A673 (cell line): ENCODE data around the gene NELL1. TPM values are rescaled to one million over a fixed set of nuclear protein-coding genes. Genes with fewer than 3 reads are reported as not detected.

Experiments
- BruUV-seq: library from RNA; stranded (reverse); fragments of 400-500 nt; replicated peaks from 2 replicates; lab custom pipeline; 2021; lab: Mats Ljungman, UMichigan
- CTCF ChIA-PET: fragments of 300-600 bp; sonication (Branson Sonifier 250); formaldehyde crosslinking; loops from one replicate; lab custom pipeline; 2022; ENCODE audit warnings: antibody characterized with exemption; lab: Charles Lee
- POLR2A ChIA-PET: fragments of 300-600 bp; sonication (Branson Sonifier 250); formaldehyde crosslinking; loops from one replicate; lab custom pipeline; 2022; ENCODE audit warnings: antibody characterized with exemption; ENCODE audit not compliant: low non-redundant PET; lab: Charles Lee
- DNase-seq: peaks from one replicate; pipeline ENCODE4 v3.0.0-alpha.2; 2015; ENCODE audit warnings: low spot score
- H3K27ac ChIP-seq: fragments of 200-600 bp; sonication (generic); 2 replicates; pipeline ENCODE4 v1.5.1; 2016; ENCODE audit warnings: mixed run types, low read depth, mild to moderate bottlenecking, mixed read lengths, antibody characterized with exemption, low read length; ENCODE audit not compliant: poor library complexity, severe bottlenecking
- H3K27me3 ChIP-seq: fragments of 200-600 bp; sonication (generic); replicated peaks from 2 replicates; pipeline ENCODE4 v1.6.1; 2017; ENCODE audit warnings: mixed run types, low read depth, mild to moderate bottlenecking, mixed read lengths, antibody characterized with exemption, low read length; ENCODE audit not compliant: insufficient read depth, poor library complexity
- H3K36me3 ChIP-seq: fragments of 200-600 bp; sonication (generic); 2 replicates; pipeline ENCODE4 v1.6.1; 2016; ENCODE audit warnings: mixed run types, mild to moderate bottlenecking, mixed read lengths, antibody characterized with exemption, low read length; ENCODE audit not compliant: insufficient read depth, poor library complexity, severe bottlenecking
- H3K4me1 ChIP-seq: fragments of 200-600 bp; sonication (generic); 2 replicates; pipeline ENCODE4 v1.6.1; 2017; ENCODE audit warnings: mixed run types, mild to moderate bottlenecking, mixed read lengths, antibody characterized with exemption, low read length; ENCODE audit not compliant: insufficient read depth, poor library complexity, severe bottlenecking
- H3K4me3 ChIP-seq: fragments of 200-600 bp; sonication (generic); 2 replicates; pipeline ENCODE4 v1.5.1; 2016; ENCODE audit warnings: low read depth, mixed run types, mild to moderate bottlenecking, mixed read lengths, low read length; ENCODE audit not compliant: poor library complexity, severe bottlenecking
- H3K9me3 ChIP-seq: fragments of 200-600 bp; sonication (generic); 2 replicates; pipeline ENCODE4 v1.6.1; 2016; ENCODE audit warnings: mixed run types, low read depth, mild to moderate bottlenecking, mixed read lengths, antibody characterized with exemption, low read length; ENCODE audit not compliant: poor library complexity, severe bottlenecking
- EZH2 ChIP-seq: fragments of 200-600 bp; sonication (generic); IDR thresholded peaks from 2 replicates; pipeline ENCODE4 v1.6.1; 2017; ENCODE audit warnings: borderline replicate concordance, low read depth, mild to moderate bottlenecking, mixed read lengths, antibody characterized with exemption, low read length; ENCODE audit not compliant: poor library complexity, severe bottlenecking
- intact Hi-C: fragments of 100-400 bp; cut with micrococcal nuclease; formaldehyde crosslinking; loops from one replicate; pipeline ENCODE4 v1.10.0; 2022; ENCODE audit not compliant: unreplicated experiment
- total RNA-seq: library from RNA; stranded (reverse); gene quantifications from 2 replicates; pipeline ENCODE4 v1.2.3, GENCODE V29; 2021
- TF ChIP-seq, protein P1 (sequence below): fragments of 300-800, 200-600 bp; sonication (generic); conservative IDR thresholded peaks from 2 replicates; pipeline ENCODE4 v1.5.1; 2017; ENCODE audit warnings: low read depth, mild to moderate bottlenecking, antibody characterized with exemption, low read length, moderate library complexity, mixed read lengths

The NELL1 gene
- total RNA-seq, 1 experiment from 2014 or later, result 0.32 TPM

DNA sequence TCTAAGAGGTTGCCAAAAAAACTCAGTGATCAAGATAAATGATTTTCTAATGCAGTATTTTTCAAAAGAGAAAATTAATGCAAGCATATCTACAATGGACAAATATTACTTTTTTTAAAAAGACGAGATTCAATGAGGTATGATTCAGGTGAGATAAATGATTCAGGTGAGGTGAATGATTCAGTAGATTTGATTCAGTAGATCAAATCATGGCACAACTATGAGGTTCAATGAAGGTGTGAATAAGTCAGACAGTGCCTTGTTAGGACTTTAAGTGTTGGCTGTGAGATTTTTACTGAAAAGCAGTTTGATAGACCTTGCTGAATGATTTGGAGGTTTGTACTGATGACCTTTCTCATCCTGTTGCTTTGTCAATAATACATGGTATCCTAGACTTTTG lies 742.2 kb downstream of the NELL1 start:
- Histone ChIP-seq H3K27ac (no peak overlapping the region), H3K9me3 (no peaks in the 10 kb centered on the region), H3K4me1 (no peaks in the 10 kb centered on the region), H3K4me3 (no peak overlapping the region), H3K27me3 (no peaks in the 10 kb centered on the region), H3K36me3 (no peaks in the 10 kb centered on the region)
- no peak for DNase-seq
- intact Hi-C loops, result no loop called here
- no TSS peak for BruUV-seq
- TF ChIP-seq EZH2, result no peak
- TF ChIP-seq, protein P1, sequence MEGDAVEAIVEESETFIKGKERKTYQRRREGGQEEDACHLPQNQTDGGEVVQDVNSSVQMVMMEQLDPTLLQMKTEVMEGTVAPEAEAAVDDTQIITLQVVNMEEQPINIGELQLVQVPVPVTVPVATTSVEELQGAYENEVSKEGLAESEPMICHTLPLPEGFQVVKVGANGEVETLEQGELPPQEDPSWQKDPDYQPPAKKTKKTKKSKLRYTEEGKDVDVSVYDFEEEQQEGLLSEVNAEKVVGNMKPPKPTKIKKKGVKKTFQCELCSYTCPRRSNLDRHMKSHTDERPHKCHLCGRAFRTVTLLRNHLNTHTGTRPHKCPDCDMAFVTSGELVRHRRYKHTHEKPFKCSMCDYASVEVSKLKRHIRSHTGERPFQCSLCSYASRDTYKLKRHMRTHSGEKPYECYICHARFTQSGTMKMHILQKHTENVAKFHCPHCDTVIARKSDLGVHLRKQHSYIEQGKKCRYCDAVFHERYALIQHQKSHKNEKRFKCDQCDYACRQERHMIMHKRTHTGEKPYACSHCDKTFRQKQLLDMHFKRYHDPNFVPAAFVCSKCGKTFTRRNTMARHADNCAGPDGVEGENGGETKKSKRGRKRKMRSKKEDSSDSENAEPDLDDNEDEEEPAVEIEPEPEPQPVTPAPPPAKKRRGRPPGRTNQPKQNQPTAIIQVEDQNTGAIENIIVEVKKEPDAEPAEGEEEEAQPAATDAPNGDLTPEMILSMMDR, result no peak
- POLR2A ChIA-PET, result no interaction called here
- CTCF ChIA-PET, result no interaction called here

DNA sequence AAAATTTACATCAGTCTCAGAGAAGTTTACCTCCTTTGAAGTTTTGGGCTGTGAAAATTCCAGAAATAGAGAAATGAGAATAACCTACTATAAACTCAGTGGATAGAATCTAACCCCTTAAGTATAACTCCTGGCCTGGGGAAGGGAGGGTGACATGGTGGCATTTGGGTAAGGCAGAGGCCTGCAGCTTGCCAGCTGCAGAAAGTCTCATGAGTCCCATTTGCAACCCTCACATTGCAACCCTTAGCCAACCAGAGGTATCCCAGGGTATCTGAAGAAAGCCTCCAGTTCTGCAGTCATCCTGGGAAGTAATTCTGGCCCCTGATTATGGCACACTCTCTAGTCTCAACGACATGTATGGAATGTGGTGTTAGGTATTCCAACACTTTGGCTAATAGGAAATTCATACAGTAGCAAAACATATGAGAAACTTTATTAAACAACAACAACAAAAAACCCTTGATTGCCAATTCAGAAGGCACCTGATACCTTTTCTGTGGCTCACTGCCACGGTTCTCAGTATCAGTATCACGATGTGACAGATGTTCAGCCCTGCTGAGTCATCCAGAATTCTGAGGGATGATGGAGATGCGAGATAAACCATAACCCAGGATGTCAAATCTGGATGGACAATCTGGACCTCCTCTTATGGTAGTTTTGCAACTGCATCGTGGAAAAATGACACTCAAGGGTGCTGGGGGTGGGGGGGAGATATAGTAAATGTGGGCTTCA lies 743.4 kb downstream of the NELL1 start:
- H3K9me3 ChIP-seq, result no peaks in the 10 kb centered on the region
- H3K27ac ChIP-seq, result no peak overlapping the region
- no peak for DNase-seq
- intact Hi-C loops, result no loop called here
- no peaks in the 10 kb centered on the region for H3K27me3 ChIP-seq
- no peaks in the 10 kb centered on the region for H3K36me3 ChIP-seq
- TF ChIP-seq, protein P1, result no peak
- no peak for TF ChIP-seq EZH2
- H3K4me1 ChIP-seq, result no peaks in the 10 kb centered on the region
- H3K4me3 ChIP-seq, result no peak overlapping the region
- no TSS peak for BruUV-seq
- ChIA-PET CTCF (no interaction called here), POLR2A (no interaction called here)

GRCh38 chr11:21414953-21415352 lies 745.6 kb downstream of the NELL1 start:
- Histone ChIP-seq H3K9me3 (no peaks in the 10 kb centered on the region), H3K4me1 (no peaks in the 10 kb centered on the region), H3K36me3 (no peaks in the 10 kb centered on the region), H3K27ac (no peak overlapping the region), H3K27me3 (no peaks in the 10 kb centered on the region), H3K4me3 (no peak overlapping the region)
- ChIA-PET CTCF (no interaction called here), POLR2A (no interaction called here)
- intact Hi-C loops, result no loop called here
- DNase-seq, result no peak
- TF ChIP-seq, protein P1, result no peak
- TF ChIP-seq EZH2, result no peak
- BruUV-seq, result no TSS peak
